ENCODE results near the gene DEPDC5.

- no peak for TF ChIP-seq CTCF (IDR thresholded peaks at IDR 0.05; ENCODE audit: low read depth, low read length, poor library complexity, severe bottlenecking)
- TF ChIP-seq EZH2phosphoT487 (IDR thresholded peaks at IDR 0.05; ENCODE audit: borderline replicate concordance, low read length), result no peak
Observed at GRCh38 chr22:31922534-31922933, 168.7 kb downstream of the DEPDC5 start.
